HAP-1 (cell line): ENCODE results near the gene UST.
A peak's percentile ranks its signal among the peaks of the same experiment; 100 is the strongest.

Experiments
- DNase-seq, 2 experiments: peaks; one replicate each; pipeline ENCODE4 v3.0.0-alpha.2; 2016 to 2020; ENCODE audit warnings: low spot score in 2 of 2
- H3K27me3 ChIP-seq: fragments of 250-450 bp; sonication (Bioruptor Pico); 2 replicates; pipeline ENCODE4 v1.5.1; 2020; ENCODE audit warnings: low read depth, mild to moderate bottlenecking, moderate library complexity
- H3K36me3 ChIP-seq: fragments of 250-450 bp; sonication (Bioruptor Pico); replicated peaks from 2 replicates; pipeline ENCODE4 v1.5.1; 2020; ENCODE audit warnings: mild to moderate bottlenecking
- H3K4me1 ChIP-seq: fragments of 250-450 bp; sonication (Bioruptor Pico); 2 replicates; pipeline ENCODE4 v1.5.1; 2020; ENCODE audit warnings: mild to moderate bottlenecking
- H3K4me3 ChIP-seq: fragments of 250-450 bp; sonication (Bioruptor Pico); 2 replicates; pipeline ENCODE4 v1.5.1; 2020; ENCODE audit warnings: mild to moderate bottlenecking, moderate library complexity
- H3K9me3 ChIP-seq: fragments of 250-450 bp; sonication (Bioruptor Pico); 2 replicates; pipeline ENCODE4 v1.5.1; 2020; ENCODE audit warnings: mild to moderate bottlenecking, moderate library complexity
- in situ Hi-C: fragments of 300-500 bp; cut with MboI; formaldehyde crosslinking; loops from 3 replicates; pipeline ENCODE4 v1.14.3; 2020; ENCODE audit warnings: low sequenced_read_pairs, inconsistent platforms, mixed read lengths

The UST gene, protein sequence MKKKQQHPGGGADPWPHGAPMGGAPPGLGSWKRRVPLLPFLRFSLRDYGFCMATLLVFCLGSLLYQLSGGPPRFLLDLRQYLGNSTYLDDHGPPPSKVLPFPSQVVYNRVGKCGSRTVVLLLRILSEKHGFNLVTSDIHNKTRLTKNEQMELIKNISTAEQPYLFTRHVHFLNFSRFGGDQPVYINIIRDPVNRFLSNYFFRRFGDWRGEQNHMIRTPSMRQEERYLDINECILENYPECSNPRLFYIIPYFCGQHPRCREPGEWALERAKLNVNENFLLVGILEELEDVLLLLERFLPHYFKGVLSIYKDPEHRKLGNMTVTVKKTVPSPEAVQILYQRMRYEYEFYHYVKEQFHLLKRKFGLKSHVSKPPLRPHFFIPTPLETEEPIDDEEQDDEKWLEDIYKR

DNA sequence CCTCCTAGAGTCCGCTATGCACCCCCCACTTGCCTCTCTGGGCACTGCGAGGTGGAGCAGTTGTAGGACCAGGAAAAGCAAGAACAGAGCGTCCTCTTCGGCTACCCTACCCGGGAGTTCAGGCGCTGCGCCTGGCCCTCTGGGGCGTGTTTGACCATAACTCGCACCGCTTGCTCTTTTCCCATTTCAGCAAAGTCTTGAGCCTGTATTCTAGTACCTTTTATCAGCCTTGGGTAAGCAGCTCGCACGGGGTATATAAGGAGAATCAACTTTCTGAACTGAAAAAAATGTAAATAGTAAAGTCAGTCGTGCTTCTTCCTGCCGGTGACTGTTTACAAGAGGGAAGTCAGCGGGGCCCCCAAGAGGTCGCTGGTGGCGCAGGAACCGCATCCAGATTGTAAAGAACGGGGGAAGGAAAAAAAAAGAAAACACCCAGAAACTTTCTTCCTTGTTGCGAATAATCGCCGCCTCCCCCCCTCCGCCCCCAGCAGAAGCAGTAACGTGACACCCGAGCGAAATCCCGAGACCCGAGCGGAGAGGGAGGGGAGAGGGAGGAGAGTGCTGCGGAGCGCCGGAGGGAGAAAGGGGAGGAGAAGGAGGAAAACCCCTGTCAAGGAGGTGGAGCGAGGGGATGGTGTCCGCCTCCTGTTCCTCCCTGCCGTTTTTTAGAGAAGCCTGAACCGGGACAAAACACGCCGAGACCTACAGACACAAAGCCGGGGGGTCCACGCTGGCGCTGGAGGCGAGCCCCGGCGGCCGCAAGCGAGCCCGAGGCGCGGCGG, at the start of gene UST:
Gene UST (plus strand): TSS at position 668 of the 782 bp plus-strand sequence. CDS start 401 bp downstream, outside the sequence.
- H3K4me1 ChIP-seq = peaks cover 17% of the 10 kb centered on the region; the same call in 1 of the 2 replicates
- H3K27me3 ChIP-seq = no peaks in the 10 kb centered on the region
- in situ Hi-C loops = loop anchor here (10.0 to 25.0 kb wide), 2 partner anchors 198 to 691 kb away; no protein-coding TSS in a partner anchor
- no peaks in the 10 kb centered on the region for H3K9me3 ChIP-seq
- no peaks in the 10 kb centered on the region for H3K36me3 ChIP-seq
- peak within 1 kb of the TSS; percentile 87 for H3K4me3 ChIP-seq
- DNase-seq = peak; percentile 95 to 97

DNA sequence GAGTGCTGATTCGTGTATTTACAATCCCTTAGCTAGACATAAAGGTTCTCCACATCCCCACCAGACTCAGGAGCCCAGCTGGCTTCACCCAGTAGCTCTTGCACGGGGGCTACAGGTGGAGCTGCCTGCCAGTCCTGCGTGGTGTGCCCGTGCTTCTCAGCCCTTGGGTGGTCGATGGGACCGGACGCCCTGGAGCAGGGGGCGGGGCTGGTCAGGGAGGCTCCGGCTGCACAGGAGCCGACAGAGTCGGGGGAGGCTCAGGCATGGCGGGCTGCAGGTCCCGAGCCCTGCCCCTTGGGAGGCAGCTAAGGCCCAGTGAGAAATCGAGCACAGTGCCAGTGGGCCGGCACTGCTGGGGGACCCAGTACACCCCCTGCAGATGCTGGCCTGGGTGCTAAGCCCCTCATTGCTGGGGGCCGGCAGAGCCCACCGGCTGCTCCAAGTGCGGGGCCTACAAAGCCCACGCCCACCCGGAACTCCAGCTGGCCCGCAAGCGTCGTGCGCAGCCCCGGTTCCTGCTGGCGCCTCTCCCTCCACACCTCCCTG, 48.9 kb upstream of the UST start:
- H3K36me3 ChIP-seq = no peaks in the 10 kb centered on the region
- no peaks in the 10 kb centered on the region for H3K27me3 ChIP-seq
- no peaks in the 10 kb centered on the region for H3K9me3 ChIP-seq
- no peak overlapping the region for H3K4me3 ChIP-seq
- in situ Hi-C loops = no loop called here
- no peak for DNase-seq
- no peaks in the 10 kb centered on the region for H3K4me1 ChIP-seq

DNA sequence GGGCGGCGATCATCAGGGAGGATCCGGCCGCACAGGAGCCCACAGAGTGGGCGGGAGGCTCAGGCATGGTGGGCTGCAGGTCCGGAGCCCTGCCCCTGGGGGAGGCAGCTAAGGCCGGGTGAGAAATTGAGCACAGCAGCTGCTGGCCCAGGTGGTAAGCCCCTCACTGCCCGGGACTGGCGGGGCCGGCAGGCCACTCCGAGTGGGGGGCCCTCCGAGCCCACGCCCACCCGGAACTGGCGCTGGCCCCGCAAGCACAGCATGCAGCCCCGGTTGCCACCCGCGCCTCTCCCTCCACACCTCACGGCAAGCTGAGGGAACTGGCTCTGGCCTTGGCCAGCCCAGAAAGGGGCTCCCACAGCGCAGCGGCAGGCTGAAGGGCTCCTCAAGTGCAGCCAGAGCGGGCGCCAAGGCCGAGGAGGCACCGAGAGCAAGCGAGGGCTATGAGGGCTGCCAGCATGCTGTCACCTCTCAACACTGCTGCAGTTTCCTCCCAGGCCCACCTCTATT, 48.1 kb upstream of the UST start:
- in situ Hi-C loops = no loop called here
- H3K36me3 ChIP-seq = no peaks in the 10 kb centered on the region
- H3K4me1 ChIP-seq = no peaks in the 10 kb centered on the region
- H3K27me3 ChIP-seq = no peaks in the 10 kb centered on the region
- no peak overlapping the region for H3K4me3 ChIP-seq
- DNase-seq = no peak
- no peaks in the 10 kb centered on the region for H3K9me3 ChIP-seq

DNA sequence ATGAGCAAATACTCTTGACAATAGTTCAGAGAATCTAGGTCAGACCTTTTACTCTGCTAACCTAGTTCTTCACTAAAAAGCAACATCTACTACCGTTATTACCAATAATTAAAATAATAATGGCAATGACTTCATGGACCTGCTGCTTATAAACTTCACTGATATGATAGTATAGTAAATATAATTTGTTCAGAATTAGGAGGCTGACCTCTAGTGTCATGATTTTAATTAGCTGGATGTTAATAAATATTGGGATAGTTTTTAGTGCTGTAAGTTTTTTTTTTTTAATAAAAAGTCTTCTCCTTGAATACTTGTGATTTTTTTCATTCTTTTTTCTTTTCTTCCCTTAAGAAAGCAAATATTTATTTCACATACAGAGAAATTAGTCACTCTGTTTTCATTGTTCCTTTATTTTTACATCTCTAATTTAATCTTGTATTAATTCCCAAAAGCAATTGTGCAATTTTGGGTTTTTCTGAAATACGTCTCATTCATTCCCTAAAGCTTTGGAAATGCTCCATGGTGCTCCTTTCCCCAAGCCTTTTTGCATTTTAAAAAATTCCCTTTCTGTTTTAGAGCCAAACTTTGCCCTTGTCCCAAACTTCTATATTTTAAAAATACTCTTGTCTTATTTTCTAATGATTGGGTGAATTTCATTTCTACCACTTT, 46.6 kb upstream of the UST start:
- DNase-seq = no peak
- H3K36me3 ChIP-seq = no peaks in the 10 kb centered on the region
- H3K4me3 ChIP-seq = no peak overlapping the region
- no peaks in the 10 kb centered on the region for H3K4me1 ChIP-seq
- in situ Hi-C loops = no loop called here
- no peaks in the 10 kb centered on the region for H3K27me3 ChIP-seq
- H3K9me3 ChIP-seq = no peaks in the 10 kb centered on the region

DNA sequence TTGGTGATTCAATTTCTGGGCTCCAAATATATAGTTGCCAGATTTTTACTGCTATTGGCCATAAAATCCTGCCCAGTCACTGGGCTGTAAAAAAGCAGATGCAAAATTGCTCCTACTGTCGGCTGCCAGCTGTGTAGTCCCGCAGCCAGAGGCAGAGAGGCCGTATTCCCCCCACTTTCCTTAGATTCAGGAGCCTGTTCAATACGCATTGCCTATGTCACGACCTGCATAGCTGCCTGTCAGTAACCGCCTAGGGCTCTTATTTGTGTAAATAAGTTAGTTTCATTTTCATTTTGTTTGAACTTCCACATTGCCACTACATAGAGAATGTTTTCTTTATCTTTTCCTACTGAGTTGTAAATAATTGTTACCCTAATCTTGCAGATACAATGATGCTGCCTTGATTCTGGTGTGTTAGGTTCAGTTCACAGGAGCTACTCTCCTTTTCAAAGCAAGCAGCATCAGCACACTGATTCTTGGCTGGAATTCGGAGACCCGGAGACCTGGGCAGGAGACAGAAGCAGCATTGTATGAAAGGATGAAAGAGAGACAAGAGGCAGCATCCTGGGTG, 46.0 kb upstream of the UST start:
- Histone ChIP-seq H3K27me3 (no peaks in the 10 kb centered on the region), H3K4me1 (no peaks in the 10 kb centered on the region), H3K36me3 (no peaks in the 10 kb centered on the region), H3K9me3 (no peaks in the 10 kb centered on the region), H3K4me3 (no peak overlapping the region)
- in situ Hi-C loops = no loop called here
- no peak for DNase-seq

DNA sequence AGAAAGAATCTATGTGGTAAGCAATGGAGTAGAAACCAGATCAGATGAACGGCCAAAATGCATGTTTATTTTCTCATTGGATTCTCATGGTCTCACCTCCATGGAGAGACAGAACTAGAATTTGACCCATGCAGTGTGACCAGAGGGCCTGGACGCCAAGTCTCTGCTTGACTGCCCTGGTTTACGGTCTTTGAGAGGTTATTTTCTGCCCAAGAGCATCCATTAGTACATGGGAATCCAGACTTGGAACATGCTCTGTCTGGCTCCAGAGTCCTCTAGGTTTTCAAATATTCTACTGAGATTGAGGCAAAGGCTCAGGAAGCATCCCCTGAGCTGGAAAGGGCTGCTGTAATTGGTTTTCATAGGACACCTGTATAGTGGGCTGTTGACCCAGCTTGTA, 45.5 kb upstream of the UST start:
- no peak for DNase-seq
- Histone ChIP-seq H3K27me3 (no peaks in the 10 kb centered on the region), H3K4me1 (no peaks in the 10 kb centered on the region), H3K4me3 (no peak overlapping the region), H3K36me3 (no peaks in the 10 kb centered on the region), H3K9me3 (no peaks in the 10 kb centered on the region)
- in situ Hi-C loops = no loop called here

DNA sequence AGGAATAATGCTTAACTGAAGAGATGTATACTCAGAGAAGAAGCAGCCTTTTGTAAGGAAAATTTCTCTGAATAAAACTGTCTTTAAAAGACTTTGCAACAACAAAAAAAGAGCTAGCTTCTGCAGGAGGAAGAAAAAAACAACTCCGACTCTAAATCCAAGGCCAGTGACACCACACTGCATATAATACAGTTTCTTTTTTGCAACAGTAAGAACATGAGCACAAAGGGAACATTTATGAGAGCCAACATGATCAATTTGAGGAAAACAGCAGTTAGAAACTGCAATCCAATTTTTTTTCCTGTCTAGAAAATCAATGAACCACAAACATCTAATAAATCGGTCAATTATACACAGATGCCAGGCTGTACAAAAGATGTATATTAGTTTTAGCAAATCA, 42.9 kb upstream of the UST start:
- no peak overlapping the region for H3K4me3 ChIP-seq
- in situ Hi-C loops = no loop called here
- peaks cover 5% of the 10 kb centered on the region; the same call in 1 of the 2 replicates for H3K4me1 ChIP-seq
- no peaks in the 10 kb centered on the region for H3K27me3 ChIP-seq
- no peaks in the 10 kb centered on the region for H3K9me3 ChIP-seq
- DNase-seq = no peak
- H3K36me3 ChIP-seq = no peaks in the 10 kb centered on the region

DNA sequence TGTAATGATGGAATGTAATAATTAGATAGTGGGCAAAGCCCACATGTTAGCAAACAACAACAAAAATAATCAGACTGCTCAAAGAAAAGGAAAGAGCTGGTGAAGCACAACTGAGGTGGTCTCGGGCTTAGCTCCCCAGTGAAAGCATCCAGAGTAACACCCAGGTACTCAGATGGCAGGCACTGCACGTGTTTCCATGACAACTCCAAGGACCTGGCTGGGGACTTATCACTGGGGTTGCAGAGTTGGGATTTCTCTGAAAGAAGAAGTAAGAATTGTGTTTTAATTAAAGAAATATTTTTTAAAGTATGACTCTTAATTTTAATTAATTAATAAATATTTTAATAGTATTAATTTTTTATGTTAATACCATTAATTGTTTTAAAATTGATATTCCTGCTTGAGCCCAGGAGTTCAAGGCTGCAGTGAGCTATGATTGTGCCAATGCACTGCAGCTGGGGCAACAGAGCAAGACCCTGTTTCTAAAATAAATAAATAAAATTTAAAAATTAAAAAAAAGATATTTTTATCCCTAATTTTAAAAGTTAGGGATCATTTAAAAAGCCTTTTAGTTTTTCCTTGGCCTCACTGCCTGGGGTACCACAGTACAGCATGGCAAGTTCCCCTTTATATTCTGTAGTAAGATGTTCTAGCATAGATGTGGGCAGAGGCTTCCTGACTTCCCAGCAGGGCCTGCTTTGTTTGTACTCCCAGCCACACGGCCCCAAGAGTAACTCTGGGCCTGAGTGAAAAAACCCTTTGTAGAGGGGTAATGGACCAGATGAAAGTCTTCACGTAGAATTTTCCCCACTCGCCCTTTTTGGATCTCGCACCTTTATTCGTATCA, 42.2 kb upstream of the UST start:
- Histone ChIP-seq H3K9me3 (no peaks in the 10 kb centered on the region), H3K4me3 (no peak overlapping the region), H3K4me1 (peaks cover 5% of the 10 kb centered on the region; the same call in 1 of the 2 replicates), H3K27me3 (no peaks in the 10 kb centered on the region), H3K36me3 (no peaks in the 10 kb centered on the region)
- no peak for DNase-seq
- in situ Hi-C loops = no loop called here

DNA sequence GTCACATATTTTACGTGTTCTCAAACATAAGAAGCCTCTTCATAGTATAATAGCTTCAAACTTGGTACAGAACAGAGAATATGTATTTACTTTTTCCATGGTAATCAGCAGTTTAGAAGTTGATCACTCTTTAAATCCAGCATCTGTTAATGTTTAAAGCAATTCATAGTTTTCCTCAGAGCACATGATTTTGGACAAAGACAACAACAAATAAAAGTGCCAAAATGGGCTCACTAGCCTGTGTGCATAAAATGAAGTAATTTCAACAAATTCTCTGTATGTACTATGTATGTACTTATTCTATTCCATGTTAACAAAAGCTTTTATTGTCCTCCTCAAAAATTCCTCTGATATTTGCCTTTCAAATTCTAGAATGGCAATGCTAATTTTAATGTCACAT, 38.1 kb upstream of the UST start:
- peaks cover 5% of the 10 kb centered on the region; the same call in 1 of the 2 replicates for H3K4me1 ChIP-seq
- no peak overlapping the region for H3K4me3 ChIP-seq
- no peaks in the 10 kb centered on the region for H3K9me3 ChIP-seq
- H3K36me3 ChIP-seq = no peaks in the 10 kb centered on the region
- DNase-seq = no peak
- in situ Hi-C loops = no loop called here
- no peaks in the 10 kb centered on the region for H3K27me3 ChIP-seq

DNA sequence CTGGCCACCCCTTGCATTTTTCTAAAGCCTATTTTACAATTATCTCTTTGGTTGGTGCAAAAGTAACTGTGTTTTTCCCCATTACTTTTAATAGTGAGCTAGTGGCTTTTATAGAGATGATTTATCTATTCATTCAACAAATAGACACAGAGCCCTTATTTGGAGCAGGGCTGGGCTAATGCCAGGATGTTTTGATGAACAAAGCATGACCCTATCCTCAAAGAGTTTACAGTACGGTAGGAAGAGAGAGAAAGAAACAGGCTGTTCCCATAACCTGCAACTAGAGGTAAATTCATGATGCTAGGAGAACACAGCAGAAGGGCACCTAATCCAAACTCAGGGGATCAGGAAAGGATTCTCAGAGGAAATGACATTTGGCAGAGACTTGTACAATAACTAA, 37.3 kb upstream of the UST start:
- no peak overlapping the region for H3K4me3 ChIP-seq
- H3K9me3 ChIP-seq = no peaks in the 10 kb centered on the region
- H3K36me3 ChIP-seq = no peaks in the 10 kb centered on the region
- DNase-seq = no peak
- H3K4me1 ChIP-seq = peaks cover 5% of the 10 kb centered on the region; the same call in 1 of the 2 replicates
- H3K27me3 ChIP-seq = no peaks in the 10 kb centered on the region
- in situ Hi-C loops = no loop called here

DNA sequence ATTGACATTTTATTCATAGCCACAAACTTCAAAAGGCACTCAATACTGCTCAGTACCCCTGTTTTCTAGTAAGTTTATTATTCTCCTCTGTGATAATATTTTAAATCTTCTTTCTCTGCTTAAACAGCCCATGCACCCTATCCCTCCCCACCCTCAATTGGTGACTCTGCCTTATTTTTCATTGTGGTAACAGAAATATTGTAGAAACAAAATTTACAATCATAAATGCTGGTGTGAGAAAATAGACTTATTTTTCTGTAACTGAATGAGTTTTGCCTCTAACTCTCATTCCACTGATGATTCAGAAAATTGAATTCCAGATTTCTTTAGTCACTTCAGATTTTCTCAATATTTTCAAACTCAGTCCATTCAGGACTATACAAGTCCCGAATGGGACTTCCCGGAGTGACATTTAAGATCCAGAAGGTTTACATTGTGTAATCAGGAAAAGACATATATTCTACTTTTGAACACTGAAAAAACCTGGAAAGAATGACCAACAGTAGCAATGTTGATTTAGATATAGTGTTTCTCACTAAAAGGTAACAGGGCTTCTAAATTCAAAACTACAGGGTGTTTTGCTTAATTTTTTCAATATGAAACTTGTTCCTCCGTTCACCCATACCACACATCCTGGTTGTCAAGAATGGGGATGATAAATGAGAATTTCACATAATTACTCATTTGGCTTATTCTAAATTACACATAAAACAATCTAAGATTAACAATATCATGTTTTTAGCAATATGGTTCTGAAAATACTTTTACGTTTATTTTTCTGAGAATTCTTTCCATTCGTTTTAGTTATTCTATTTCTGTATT, 34.8 kb upstream of the UST start:
- H3K36me3 ChIP-seq = no peaks in the 10 kb centered on the region
- in situ Hi-C loops = no loop called here
- H3K4me1 ChIP-seq = peaks cover 5% of the 10 kb centered on the region; the same call in 1 of the 2 replicates
- no peaks in the 10 kb centered on the region for H3K27me3 ChIP-seq
- no peak overlapping the region for H3K4me3 ChIP-seq
- no peak for DNase-seq
- H3K9me3 ChIP-seq = no peaks in the 10 kb centered on the region; the same call in 1 of the 2 replicates
